HL-60 (cell line): ENCODE results near the gene UCHL3.

Source experiments
- DNase-seq, 2 experiments: peaks; one replicate each; pipeline ENCODE4 v3.0.0-alpha.2; 2010 to 2020; ENCODE audit warnings: low read depth in 1 of 2, low spot score in 1 of 2
- H3K27ac ChIP-seq: fragments of 250-450 bp; sonication (Bioruptor Pico); replicated peaks from 2 replicates; pipeline ENCODE4 v1.5.1; 2020; ENCODE audit warnings: mild to moderate bottlenecking, moderate library complexity
- H3K27me3 ChIP-seq: fragments of 250-450 bp; sonication (Bioruptor Pico); 2 replicates; pipeline ENCODE4 v1.5.1; 2021; ENCODE audit warnings: mild to moderate bottlenecking, moderate library complexity; ENCODE audit not compliant: insufficient read depth, poor library complexity, severe bottlenecking
- H3K4me3 ChIP-seq: replicated peaks from 2 replicates; pipeline ENCODE4 v1.5.1; 2011; ENCODE audit warnings: mild to moderate bottlenecking, control low read depth, low read length; ENCODE audit not compliant: insufficient read depth
- CTCF ChIP-seq: IDR thresholded peaks from one replicate; pipeline ENCODE4 v1.5.1; 2011; ENCODE audit warnings: low read length, control low read depth, inconsistent platforms; ENCODE audit not compliant: insufficient read depth
- GABPA ChIP-seq: IDR thresholded peaks from 2 replicates; pipeline ENCODE4 v1.6.1; 2012; ENCODE audit warnings: low read depth
- POLR2AphosphoS5 ChIP-seq: IDR thresholded peaks from 2 replicates; pipeline ENCODE4 v1.6.1; 2012; ENCODE audit warnings: low read depth
- REST ChIP-seq: IDR thresholded peaks from 2 replicates; pipeline ENCODE4 v1.6.1; 2012; ENCODE audit warnings: low read depth; ENCODE audit not compliant: insufficient replicate concordance
- SPI1 ChIP-seq: IDR thresholded peaks from 2 replicates; pipeline ENCODE4 v1.6.1; 2012; ENCODE audit warnings: low read depth, mild to moderate bottlenecking, borderline replicate concordance

The UCHL3 gene

DNA sequence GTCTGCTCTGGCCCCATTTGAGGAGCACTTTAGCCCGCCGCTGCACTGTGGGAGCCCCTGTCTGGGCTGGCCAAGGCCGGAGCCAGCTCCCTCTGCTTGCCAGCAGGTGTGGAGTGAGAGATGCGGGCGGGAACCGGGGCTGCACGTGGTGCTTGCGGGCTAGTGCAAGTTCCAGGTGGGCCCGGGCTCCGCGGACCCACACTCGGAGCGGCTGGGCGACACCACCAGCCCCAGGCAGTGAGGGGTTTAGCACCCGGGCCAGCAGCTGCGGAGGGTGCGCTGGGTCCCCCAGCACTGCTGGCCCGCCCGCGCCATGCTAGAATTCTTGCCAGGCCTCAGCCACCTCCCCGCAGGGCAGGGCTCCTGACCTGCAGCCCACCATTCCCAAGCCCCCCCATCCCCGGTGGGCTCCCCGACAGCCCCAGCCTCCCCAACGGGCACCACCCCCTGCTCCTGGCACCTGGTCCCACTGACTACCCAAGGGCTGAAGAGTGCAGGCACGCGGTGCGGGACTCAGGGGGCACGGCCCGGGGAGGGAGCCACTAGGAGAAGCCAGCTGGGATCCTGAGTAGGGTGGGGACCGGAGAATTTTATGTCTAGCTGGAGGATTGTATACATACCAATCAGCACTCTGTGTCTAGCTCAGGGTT is 31.0 kb upstream of the UCHL3 start:
- no peak for TF ChIP-seq SPI1
- TF ChIP-seq REST: no peak
- TF ChIP-seq CTCF: no peak
- TF ChIP-seq GABPA: no peak
- TF ChIP-seq POLR2AphosphoS5: no peak
- H3K4me3 ChIP-seq: no peak overlapping the region
- H3K27me3 ChIP-seq: no peaks in the 10 kb centered on the region
- DNase-seq: no peak
- H3K27ac ChIP-seq: no peak overlapping the region

DNA sequence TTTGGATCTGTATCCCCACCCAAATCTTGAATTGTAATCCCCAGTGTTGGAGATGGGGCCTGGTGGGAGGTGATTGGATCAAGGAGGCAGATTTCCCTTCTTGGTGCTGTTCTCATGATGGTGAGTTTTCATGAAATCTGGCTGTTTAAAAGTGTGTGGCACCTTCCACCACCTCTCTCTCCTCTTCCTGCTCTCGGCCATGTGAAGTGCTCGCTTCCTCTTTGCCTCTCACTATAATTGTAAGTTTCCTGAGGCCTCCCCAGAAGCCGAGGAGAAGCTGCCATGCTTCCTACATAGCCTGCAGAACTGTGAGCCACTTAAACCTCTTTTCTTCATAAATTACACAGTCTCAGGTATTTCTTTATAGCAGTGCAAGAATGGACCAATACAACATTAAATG is 27.6 kb upstream of the UCHL3 start:
- no peaks in the 10 kb centered on the region for H3K27me3 ChIP-seq
- H3K27ac ChIP-seq: no peak overlapping the region
- no peak overlapping the region for H3K4me3 ChIP-seq
- no peak for TF ChIP-seq SPI1
- no peak for TF ChIP-seq POLR2AphosphoS5
- no peak for TF ChIP-seq CTCF
- no peak for TF ChIP-seq GABPA
- TF ChIP-seq REST: no peak
- DNase-seq: no peak

DNA sequence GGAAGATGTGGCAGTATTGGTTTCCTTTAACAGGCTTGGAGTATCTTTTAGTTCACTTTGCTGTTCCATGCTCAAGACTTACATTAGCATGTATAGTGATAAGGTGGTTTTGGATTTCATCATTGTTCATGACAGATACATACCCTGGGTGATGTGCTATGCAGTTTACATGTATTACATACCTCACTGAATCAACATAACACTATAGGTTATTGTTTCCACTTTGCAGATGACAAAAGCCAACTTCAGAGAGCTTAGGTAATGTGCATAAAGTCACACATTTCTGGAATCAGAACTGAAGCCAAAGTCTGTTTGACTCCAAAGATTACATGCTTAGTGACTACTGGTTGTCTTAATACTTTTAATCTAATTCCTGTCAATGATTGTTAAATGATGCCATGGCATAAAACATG is 19.0 kb upstream of the UCHL3 start:
- no peak for TF ChIP-seq POLR2AphosphoS5
- TF ChIP-seq REST: no peak
- TF ChIP-seq SPI1: no peak
- TF ChIP-seq CTCF: no peak
- no peak for TF ChIP-seq GABPA
- H3K4me3 ChIP-seq: no peak overlapping the region
- no peaks in the 10 kb centered on the region for H3K27me3 ChIP-seq
- DNase-seq: no peak
- no peak overlapping the region for H3K27ac ChIP-seq
